Measurements from ENCODE around the gene STARD3.

DNA sequence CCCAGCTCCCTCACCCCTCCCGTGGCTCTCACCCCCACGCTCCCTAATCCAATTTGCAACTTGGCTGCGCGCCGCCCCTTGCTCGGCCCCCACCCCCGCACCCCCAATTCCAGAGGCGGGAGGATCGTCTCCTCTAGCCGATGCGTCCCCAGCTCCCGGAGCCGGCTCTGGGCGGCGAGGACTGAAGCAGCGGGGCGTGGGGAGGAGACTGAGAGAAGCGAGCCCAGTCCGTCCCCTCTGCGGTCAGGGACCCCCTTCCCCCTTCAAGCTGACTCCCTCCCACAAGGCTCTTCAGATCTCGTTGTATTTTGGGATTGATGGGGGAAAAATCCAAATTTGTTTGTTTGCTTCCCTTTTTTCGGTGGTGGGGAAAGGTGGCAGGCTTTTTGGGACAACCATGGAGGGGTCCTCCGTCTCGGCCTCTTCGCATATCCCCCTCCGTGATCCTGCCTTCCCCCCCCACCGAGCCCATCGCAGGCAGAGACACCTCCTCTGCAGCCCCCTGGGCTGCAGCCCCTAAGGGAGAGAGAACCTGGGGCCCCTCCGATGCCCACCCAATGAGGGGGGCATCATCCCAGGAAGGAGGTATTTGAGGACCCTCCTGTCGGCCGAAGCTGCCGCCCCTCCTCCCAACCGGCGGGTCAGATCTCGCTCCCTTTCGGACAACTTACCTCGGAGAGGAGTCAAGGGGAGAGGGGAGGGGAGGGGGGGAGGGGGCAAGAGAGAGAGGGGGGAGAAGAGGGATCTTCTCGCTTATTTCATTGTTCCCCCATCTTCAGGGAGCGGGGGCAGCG lies 29.7 kb upstream of the STARD3 start:
- TF ChIP-seq CTCF (IDR thresholded peaks at IDR 0.05) (no peak), POLR2A (IDR thresholded peaks at IDR 0.05) (no peak)
